Heart left ventricle (tissue), 13 donors: ENCODE measurements around the gene RGS7.

ENCODE experiments used
- CTCF ChIP-seq, 12 donors: fragments of 200-600 bp; sonication (generic) in 4 of 12; IDR thresholded peaks; one replicate each; pipeline versions ENCODE4 v1.5.0 to v1.8.0; 2018 to 2022; ENCODE audit warnings: antibody characterized with exemption in 12 of 12, mild to moderate bottlenecking in 5 of 12
- POLR2A ChIP-seq, 2 donors: fragments of 450-650 bp; IDR thresholded peaks; one replicate each; pipeline ENCODE4 v1.6.1; 2017; ENCODE audit warnings: antibody characterized with exemption in 2 of 2, mild to moderate bottlenecking in 2 of 2, moderate library complexity in 2 of 2
- donor health status: ischemic (EF 13 %, LVEDD 7.1; RV severe dilation, severe dysfunction).
- donor health status: DM: no; HTN: yes; CAD: no.
- donor health status: DM: no; HTN: no; CAD: no.
- donor health status: ischemic (EF 25% LVEDD 6.9; RV normal size, moderate dysfunction).
- donor health status: ischemic (EF 25% LVEDD 5.7; RV mildly dilated, moderate dysfunction).
- donor health status: ischemic (EF 35%, LVEDD 5.7; RV mildly dilated, moderate dysfunction).
- donor health status: nonischemic (EF 11% LVEDD 7.7; RV severe dilation, severe dysfunction).
- donor health status: DM: yes; HTN: yes; CAD: no.
- donor health status: PGD.
- donor health status: ischemic (EF 29% LVEDD 5.4; RV normal size, mild dysfunction).
- donor health status: nonischemic (EF 23%, LVEDD 6.1; RV moderate dilation, normal function).

- no peak for TF ChIP-seq CTCF (IDR thresholded peaks at IDR 0.05)
- TF ChIP-seq POLR2A (IDR thresholded peaks at IDR 0.05): no peak
Measured at GRCh38 chr1:241336335-241336734, 20.7 kb downstream of the RGS7 start.
